Measurements from ENCODE around the gene GGACT.

Gene GGACT

DNA sequence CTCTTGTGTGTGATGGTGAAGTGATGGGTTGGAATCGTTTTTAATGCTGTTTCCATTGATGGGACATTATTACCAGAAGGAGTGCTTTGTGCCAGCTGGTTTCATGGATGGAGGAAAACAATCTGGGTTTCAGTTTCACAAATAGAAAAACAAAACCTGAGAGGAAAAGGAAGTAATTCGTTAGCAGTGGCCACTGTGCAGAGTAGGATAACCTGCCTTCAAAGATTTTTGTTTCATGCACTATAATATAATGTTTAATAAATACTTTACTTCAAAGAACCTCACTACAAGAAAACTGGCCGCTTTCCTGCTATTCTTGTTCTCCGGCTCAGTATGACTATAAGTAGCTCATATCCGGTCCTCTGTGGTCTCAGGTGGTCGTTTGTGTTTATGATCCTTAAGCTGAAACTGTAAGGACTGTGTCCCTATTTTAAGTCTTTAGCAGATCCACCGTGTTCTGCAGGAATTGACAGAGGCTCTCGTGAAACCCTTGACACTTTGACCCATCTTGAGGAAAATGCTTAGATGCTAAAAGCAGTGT, 104.7 kb downstream of the GGACT start (continued):
- no peak for TF ChIP-seq ZBTB17 (tag by site-specific recombination; IDR thresholded peaks at IDR 0.05)

DNA sequence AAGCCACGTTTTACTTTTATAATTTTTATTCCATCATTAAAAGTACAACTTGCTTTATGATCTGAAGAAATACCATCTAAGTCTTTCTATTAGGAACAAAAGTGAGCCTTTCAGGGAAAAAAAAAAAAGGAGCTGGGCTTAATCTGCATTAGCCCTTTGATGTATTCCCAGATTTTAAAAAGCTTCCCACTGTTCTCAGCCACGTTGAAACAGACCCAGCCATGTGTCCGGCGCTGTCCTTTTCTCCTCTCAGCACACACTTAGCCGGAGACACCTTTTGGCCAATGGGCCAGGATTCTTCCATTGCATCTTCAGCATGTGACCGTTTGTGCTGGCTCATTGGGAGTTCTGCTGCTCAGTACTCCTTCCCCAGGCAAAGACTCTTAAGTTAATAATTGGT, 105.5 kb downstream of the GGACT start:
- H3K36me3 ChIP-seq (ENCODE audit: control insufficient read depth in 2 of 2, insufficient read depth in 1 of 2, low read length in 2 of 2), result no peaks in the 10 kb centered on the region
- no peak overlapping the region for H3K27ac ChIP-seq (ENCODE audit: extremely low read depth, low read depth, low read length)
- H3K4me3 ChIP-seq (ENCODE audit: low read depth, low read length), result no peak overlapping the region
- H3K9me3 ChIP-seq (ENCODE audit: control insufficient read depth, insufficient read depth, low read depth, low read length), result no peaks in the 10 kb centered on the region
- ChIA-PET POLR2A (no interaction called here), CTCF (interaction anchor here (1.4 kb wide), 1 partner anchor 32 kb away, joined by 4 read pairs; no protein-coding TSS in a partner anchor)
- no peaks in the 10 kb centered on the region for H3K4me1 ChIP-seq (ENCODE audit: control insufficient read depth, insufficient read depth, low read length)
- TF ChIP-seq ZNF174 (tag by site-specific recombination; IDR thresholded peaks at IDR 0.05), result no peak
- TF ChIP-seq, protein P1, sequence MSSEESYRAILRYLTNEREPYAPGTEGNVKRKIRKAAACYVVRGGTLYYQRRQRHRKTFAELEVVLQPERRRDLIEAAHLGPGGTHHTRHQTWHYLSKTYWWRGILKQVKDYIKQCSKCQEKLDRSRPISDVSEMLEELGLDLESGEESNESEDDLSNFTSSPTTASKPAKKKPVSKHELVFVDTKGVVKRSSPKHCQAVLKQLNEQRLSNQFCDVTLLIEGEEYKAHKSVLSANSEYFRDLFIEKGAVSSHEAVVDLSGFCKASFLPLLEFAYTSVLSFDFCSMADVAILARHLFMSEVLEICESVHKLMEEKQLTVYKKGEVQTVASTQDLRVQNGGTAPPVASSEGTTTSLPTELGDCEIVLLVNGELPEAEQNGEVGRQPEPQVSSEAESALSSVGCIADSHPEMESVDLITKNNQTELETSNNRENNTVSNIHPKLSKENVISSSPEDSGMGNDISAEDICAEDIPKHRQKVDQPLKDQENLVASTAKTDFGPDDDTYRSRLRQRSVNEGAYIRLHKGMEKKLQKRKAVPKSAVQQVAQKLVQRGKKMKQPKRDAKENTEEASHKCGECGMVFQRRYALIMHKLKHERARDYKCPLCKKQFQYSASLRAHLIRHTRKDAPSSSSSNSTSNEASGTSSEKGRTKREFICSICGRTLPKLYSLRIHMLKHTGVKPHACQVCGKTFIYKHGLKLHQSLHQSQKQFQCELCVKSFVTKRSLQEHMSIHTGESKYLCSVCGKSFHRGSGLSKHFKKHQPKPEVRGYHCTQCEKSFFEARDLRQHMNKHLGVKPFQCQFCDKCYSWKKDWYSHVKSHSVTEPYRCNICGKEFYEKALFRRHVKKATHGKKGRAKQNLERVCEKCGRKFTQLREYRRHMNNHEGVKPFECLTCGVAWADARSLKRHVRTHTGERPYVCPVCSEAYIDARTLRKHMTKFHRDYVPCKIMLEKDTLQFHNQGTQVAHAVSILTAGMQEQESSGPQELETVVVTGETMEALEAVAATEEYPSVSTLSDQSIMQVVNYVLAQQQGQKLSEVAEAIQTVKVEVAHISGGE (tag by site-specific recombination; conservative IDR thresholded peaks at IDR 0.05; ENCODE audit: low read depth), result no peak
- TF ChIP-seq ZNF341 (tag by site-specific recombination; IDR thresholded peaks at IDR 0.05; ENCODE audit: low read depth), result no peak
- TF ChIP-seq ZSCAN16 (tag by site-specific recombination; IDR thresholded peaks at IDR 0.05), result no peak
- no peak for TF ChIP-seq MYNN (tag by site-specific recombination; IDR thresholded peaks at IDR 0.05; ENCODE audit: borderline replicate concordance)
- TF ChIP-seq, protein P2, sequence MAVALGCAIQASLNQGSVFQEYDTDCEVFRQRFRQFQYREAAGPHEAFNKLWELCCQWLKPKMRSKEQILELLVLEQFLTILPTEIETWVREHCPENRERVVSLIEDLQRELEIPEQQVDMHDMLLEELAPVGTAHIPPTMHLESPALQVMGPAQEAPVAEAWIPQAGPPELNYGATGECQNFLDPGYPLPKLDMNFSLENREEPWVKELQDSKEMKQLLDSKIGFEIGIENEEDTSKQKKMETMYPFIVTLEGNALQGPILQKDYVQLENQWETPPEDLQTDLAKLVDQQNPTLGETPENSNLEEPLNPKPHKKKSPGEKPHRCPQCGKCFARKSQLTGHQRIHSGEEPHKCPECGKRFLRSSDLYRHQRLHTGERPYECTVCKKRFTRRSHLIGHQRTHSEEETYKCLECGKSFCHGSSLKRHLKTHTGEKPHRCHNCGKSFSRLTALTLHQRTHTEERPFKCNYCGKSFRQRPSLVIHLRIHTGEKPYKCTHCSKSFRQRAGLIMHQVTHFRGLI (tag by site-specific recombination; IDR thresholded peaks at IDR 0.05), result no peak
- TF ChIP-seq, protein P3, sequence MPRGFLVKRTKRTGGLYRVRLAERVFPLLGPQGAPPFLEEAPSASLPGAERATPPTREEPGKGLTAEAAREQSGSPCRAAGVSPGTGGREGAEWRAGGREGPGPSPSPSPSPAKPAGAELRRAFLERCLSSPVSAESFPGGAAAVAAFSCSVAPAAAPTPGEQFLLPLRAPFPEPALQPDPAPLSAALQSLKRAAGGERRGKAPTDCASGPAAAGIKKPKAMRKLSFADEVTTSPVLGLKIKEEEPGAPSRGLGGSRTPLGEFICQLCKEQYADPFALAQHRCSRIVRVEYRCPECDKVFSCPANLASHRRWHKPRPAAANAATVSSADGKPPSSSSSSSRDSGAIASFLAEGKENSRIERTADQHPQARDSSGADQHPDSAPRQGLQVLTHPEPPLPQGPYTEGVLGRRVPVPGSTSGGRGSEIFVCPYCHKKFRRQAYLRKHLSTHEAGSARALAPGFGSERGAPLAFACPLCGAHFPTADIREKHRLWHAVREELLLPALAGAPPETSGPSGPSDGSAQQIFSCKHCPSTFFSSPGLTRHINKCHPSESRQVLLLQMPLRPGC (tag by site-specific recombination; IDR thresholded peaks at IDR 0.05), result no peak
- no peak for TF ChIP-seq ZNF324 (tag by site-specific recombination; IDR thresholded peaks at IDR 0.05)
- no peak for TF ChIP-seq ZNF473 (tag by site-specific recombination; IDR thresholded peaks at IDR 0.05)
- TF ChIP-seq, protein P4, sequence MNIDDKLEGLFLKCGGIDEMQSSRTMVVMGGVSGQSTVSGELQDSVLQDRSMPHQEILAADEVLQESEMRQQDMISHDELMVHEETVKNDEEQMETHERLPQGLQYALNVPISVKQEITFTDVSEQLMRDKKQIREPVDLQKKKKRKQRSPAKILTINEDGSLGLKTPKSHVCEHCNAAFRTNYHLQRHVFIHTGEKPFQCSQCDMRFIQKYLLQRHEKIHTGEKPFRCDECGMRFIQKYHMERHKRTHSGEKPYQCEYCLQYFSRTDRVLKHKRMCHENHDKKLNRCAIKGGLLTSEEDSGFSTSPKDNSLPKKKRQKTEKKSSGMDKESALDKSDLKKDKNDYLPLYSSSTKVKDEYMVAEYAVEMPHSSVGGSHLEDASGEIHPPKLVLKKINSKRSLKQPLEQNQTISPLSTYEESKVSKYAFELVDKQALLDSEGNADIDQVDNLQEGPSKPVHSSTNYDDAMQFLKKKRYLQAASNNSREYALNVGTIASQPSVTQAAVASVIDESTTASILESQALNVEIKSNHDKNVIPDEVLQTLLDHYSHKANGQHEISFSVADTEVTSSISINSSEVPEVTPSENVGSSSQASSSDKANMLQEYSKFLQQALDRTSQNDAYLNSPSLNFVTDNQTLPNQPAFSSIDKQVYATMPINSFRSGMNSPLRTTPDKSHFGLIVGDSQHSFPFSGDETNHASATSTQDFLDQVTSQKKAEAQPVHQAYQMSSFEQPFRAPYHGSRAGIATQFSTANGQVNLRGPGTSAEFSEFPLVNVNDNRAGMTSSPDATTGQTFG (tag by site-specific recombination; IDR thresholded peaks at IDR 0.05; ENCODE audit: borderline replicate concordance), result no peak
- TF ChIP-seq ZNF366 (tag by site-specific recombination; conservative IDR thresholded peaks at IDR 0.05), result no peak
- TF ChIP-seq, protein P5, sequence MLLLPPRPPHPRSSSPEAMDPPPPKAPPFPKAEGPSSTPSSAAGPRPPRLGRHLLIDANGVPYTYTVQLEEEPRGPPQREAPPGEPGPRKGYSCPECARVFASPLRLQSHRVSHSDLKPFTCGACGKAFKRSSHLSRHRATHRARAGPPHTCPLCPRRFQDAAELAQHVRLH (tag by site-specific recombination; IDR thresholded peaks at IDR 0.05), result no peak
- TF ChIP-seq, protein P6, sequence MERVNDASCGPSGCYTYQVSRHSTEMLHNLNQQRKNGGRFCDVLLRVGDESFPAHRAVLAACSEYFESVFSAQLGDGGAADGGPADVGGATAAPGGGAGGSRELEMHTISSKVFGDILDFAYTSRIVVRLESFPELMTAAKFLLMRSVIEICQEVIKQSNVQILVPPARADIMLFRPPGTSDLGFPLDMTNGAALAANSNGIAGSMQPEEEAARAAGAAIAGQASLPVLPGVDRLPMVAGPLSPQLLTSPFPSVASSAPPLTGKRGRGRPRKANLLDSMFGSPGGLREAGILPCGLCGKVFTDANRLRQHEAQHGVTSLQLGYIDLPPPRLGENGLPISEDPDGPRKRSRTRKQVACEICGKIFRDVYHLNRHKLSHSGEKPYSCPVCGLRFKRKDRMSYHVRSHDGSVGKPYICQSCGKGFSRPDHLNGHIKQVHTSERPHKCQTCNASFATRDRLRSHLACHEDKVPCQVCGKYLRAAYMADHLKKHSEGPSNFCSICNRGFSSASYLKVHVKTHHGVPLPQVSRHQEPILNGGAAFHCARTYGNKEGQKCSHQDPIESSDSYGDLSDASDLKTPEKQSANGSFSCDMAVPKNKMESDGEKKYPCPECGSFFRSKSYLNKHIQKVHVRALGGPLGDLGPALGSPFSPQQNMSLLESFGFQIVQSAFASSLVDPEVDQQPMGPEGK (tag by site-specific recombination; IDR thresholded peaks at IDR 0.05), result no peak
- TF ChIP-seq, protein P7, sequence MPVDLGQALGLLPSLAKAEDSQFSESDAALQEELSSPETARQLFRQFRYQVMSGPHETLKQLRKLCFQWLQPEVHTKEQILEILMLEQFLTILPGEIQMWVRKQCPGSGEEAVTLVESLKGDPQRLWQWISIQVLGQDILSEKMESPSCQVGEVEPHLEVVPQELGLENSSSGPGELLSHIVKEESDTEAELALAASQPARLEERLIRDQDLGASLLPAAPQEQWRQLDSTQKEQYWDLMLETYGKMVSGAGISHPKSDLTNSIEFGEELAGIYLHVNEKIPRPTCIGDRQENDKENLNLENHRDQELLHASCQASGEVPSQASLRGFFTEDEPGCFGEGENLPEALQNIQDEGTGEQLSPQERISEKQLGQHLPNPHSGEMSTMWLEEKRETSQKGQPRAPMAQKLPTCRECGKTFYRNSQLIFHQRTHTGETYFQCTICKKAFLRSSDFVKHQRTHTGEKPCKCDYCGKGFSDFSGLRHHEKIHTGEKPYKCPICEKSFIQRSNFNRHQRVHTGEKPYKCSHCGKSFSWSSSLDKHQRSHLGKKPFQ (tag by site-specific recombination; IDR thresholded peaks at IDR 0.05), result no peak
